PC-3 (cell line): ENCODE results near the gene EXD3. TPM values are rescaled to one million over a fixed set of nuclear protein-coding genes. Genes with fewer than 3 reads are reported as not detected.
A peak's percentile ranks its signal among the peaks of the same experiment; 100 is the strongest.
"Not testable (repeated sequence)": the region's sequence is repeated elsewhere in the genome, so short reads cannot be mapped to it uniquely, and the experiment has no call there.

Source experiments
- ATAC-seq: fragments of 200-7000 bp; cut with Tn5 transposase; 2 replicates; pipeline ENCODE4 v1.9.1; 2020; ENCODE audit warnings: mild to moderate bottlenecking, moderate library complexity
- BruUV-seq: library from RNA; stranded (reverse); fragments of 400-500 nt; replicated peaks from 2 replicates; lab custom pipeline; 2021; lab: Mats Ljungman, UMichigan
- CTCF ChIA-PET: fragments of 300-600 bp; sonication (Branson Sonifier 250); formaldehyde crosslinking; loops from one replicate; lab custom pipeline; 2022; ENCODE audit warnings: antibody characterized with exemption; lab: Charles Lee
- POLR2A ChIA-PET: fragments of 300-600 bp; sonication (Branson Sonifier 250); formaldehyde crosslinking; loops from one replicate; lab custom pipeline; 2022; ENCODE audit warnings: antibody characterized with exemption; ENCODE audit not compliant: unreplicated experiment; lab: Charles Lee
- DNase-seq: peaks from one replicate; pipeline ENCODE4 v3.0.0-alpha.2; 2015
- H2AFZ ChIP-seq: fragments of 300-600 bp; sonication (generic); 2 replicates; pipeline ENCODE4 v1.6.0; 2016; ENCODE audit warnings: antibody characterized with exemption, low read length
- H3F3A ChIP-seq: fragments of 300-600 bp; sonication (generic); one replicate; pipeline ENCODE4 v1.6.0; 2017; ENCODE audit warnings: antibody characterized with exemption, low read length, control low read depth, mild to moderate bottlenecking; ENCODE audit not compliant: unreplicated experiment
- H3K27ac ChIP-seq: fragments of 300-600 bp; sonication (generic); 2 replicates; pipeline ENCODE4 v1.5.1; 2016; ENCODE audit warnings: mild to moderate bottlenecking, low read length
- H3K27me3 ChIP-seq: fragments of 300-600 bp; sonication (generic); 2 replicates; pipeline ENCODE4 v1.6.1; 2016; ENCODE audit warnings: low read length, mixed read lengths
- H3K36me3 ChIP-seq: fragments of 300-600 bp; sonication (generic); 2 replicates; pipeline ENCODE4 v1.6.1; 2016; ENCODE audit warnings: low read depth, mixed run types, low read length, mixed read lengths
- H3K4me1 ChIP-seq: fragments of 300-600 bp; sonication (generic); 2 replicates; pipeline ENCODE4 v1.5.1; 2016; ENCODE audit warnings: low read length; ENCODE audit not compliant: insufficient read depth
- H3K4me2 ChIP-seq: fragments of 300-600 bp; sonication (generic); 2 replicates; pipeline ENCODE4 v1.6.0; 2016; ENCODE audit warnings: low read length
- H3K4me3 ChIP-seq: fragments of 300-600 bp; sonication (generic); 2 replicates; pipeline ENCODE4 v1.5.1; 2016; ENCODE audit warnings: mild to moderate bottlenecking, low read length, mixed read lengths
- H3K79me2 ChIP-seq: fragments of 300-600 bp; sonication (generic); 2 replicates; pipeline ENCODE4 v1.6.1; 2017; ENCODE audit warnings: low read length, mixed read lengths
- H3K9ac ChIP-seq: fragments of 300-600 bp; sonication (generic); 2 replicates; pipeline ENCODE4 v1.6.0; 2016; ENCODE audit warnings: mild to moderate bottlenecking, low read length
- H3K9me2 ChIP-seq: fragments of 300-600 bp; sonication (generic); replicated peaks from 2 replicates; pipeline ENCODE4 v1.6.1; 2016; ENCODE audit warnings: mixed run types, low read length, mixed read lengths
- H3K9me3 ChIP-seq: fragments of 300-600 bp; sonication (generic); 2 replicates; pipeline ENCODE4 v1.6.1; 2016; ENCODE audit warnings: low read length, mixed read lengths
- H4K20me1 ChIP-seq: fragments of 300-600 bp; sonication (generic); 2 replicates; pipeline ENCODE4 v1.6.1; 2016; ENCODE audit warnings: low read length, mixed read lengths
- EZH2 ChIP-seq: fragments of 300-600 bp; sonication (generic); IDR thresholded peaks from one replicate; pipeline ENCODE4 v1.6.1; 2017; ENCODE audit warnings: antibody characterized with exemption, mild to moderate bottlenecking, low read length; ENCODE audit not compliant: unreplicated experiment
- EZH2phosphoT487 ChIP-seq: fragments of 300-600 bp; sonication (generic); IDR thresholded peaks from 2 replicates; pipeline ENCODE4 v1.6.1; 2018; ENCODE audit warnings: mild to moderate bottlenecking, antibody characterized with exemption, low read length, borderline replicate concordance
- intact Hi-C: fragments of 100-400 bp; cut with micrococcal nuclease; formaldehyde crosslinking; loops from 2 replicates; pipeline ENCODE4 v1.9.0; 2023
- total RNA-seq: library from RNA; depleted of rRNA; stranded (reverse); fragments of >200 nt; gene quantifications from 2 replicates; pipeline ENCODE4 v1.2.3, GENCODE V29; 2014
- TF ChIP-seq, protein P1 (sequence below): fragments of 300-600 bp; sonication (generic); conservative IDR thresholded peaks from 2 replicates; pipeline ENCODE4 v1.5.1; 2017; ENCODE audit warnings: antibody characterized with exemption, low read depth, mild to moderate bottlenecking, low read length

EXD3 gene
- total RNA-seq, 1 experiment from 2014 or later, result 1.9 TPM

DNA sequence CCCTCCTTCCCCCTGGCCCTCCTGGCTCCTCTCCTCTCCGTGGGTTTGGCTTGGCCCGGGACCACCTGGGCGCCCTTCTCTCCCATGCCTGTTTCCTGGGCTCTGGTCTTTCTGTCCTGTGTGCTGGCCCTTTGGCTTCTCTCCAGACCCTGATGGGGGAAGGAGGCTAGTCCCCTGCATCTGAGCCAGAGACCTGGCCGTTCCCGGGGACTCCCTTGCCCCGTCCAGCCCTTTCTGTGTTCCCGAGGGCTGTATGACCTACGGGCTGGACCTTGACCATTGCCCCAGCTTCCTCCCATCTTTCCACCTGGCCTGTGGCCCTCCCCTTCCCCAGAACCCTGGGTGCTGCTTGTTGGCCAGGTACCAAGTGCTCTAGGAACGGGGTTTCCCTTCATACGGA is 159.5 kb downstream of the EXD3 start:
- ChIA-PET CTCF (no interaction called here), POLR2A (no interaction called here)
- no peak for TF ChIP-seq EZH2phosphoT487
- no peak for TF ChIP-seq EZH2
- TF ChIP-seq, protein P1, sequence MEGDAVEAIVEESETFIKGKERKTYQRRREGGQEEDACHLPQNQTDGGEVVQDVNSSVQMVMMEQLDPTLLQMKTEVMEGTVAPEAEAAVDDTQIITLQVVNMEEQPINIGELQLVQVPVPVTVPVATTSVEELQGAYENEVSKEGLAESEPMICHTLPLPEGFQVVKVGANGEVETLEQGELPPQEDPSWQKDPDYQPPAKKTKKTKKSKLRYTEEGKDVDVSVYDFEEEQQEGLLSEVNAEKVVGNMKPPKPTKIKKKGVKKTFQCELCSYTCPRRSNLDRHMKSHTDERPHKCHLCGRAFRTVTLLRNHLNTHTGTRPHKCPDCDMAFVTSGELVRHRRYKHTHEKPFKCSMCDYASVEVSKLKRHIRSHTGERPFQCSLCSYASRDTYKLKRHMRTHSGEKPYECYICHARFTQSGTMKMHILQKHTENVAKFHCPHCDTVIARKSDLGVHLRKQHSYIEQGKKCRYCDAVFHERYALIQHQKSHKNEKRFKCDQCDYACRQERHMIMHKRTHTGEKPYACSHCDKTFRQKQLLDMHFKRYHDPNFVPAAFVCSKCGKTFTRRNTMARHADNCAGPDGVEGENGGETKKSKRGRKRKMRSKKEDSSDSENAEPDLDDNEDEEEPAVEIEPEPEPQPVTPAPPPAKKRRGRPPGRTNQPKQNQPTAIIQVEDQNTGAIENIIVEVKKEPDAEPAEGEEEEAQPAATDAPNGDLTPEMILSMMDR, result no peak
- H3K9me2 ChIP-seq, result no peaks in the 10 kb centered on the region
- no peak overlapping the region for H2AFZ ChIP-seq
- H3F3A ChIP-seq, result no peaks in the 10 kb centered on the region
- H3K9me3 ChIP-seq, result no peaks in the 10 kb centered on the region
- H3K9ac ChIP-seq, result no peak overlapping the region
- H3K36me3 ChIP-seq, result peaks cover 6% of the 10 kb centered on the region; the same call in 1 of the 2 replicates
- intact Hi-C loops, result no loop called here
- H3K79me2 ChIP-seq, result no peaks in the 10 kb centered on the region
- H3K27ac ChIP-seq, result no peak overlapping the region
- H4K20me1 ChIP-seq, result no peaks in the 10 kb centered on the region
- no TSS peak for BruUV-seq
- DNase-seq (no peak), ATAC-seq (no peak)
- H3K27me3 ChIP-seq, result no peaks in the 10 kb centered on the region
- H3K4me3 ChIP-seq, result no peak overlapping the region
- H3K4me2 ChIP-seq, result no peak overlapping the region
- H3K4me1 ChIP-seq, result no peaks in the 10 kb centered on the region

DNA sequence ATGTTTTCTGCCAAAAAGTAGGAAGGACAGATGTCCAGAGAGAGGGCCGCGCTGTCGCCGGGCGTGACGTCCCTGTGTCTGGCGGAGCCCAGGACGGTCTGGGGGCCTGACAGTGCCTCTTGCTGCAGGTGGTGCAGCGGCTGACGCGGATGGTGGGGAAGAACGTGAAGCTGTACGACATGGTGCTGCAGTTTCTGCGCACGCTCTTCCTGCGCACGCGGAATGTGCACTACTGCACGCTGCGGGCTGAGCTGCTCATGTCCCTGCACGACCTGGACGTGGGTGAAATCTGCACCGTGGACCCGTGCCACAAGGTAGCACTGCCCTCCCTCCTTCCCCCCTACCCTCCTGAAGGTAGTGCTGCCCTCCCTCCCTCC is 160.1 kb downstream of the EXD3 start:
- Histone ChIP-seq H3K9me2 (no peaks in the 10 kb centered on the region), H3K4me3 (no peak overlapping the region), H4K20me1 (no peaks in the 10 kb centered on the region), H3K27me3 (no peaks in the 10 kb centered on the region), H3K4me2 (no peak overlapping the region), H3K36me3 (peaks cover 6% of the 10 kb centered on the region; the same call in 1 of the 2 replicates), H3K4me1 (no peaks in the 10 kb centered on the region), H3K9me3 (no peaks in the 10 kb centered on the region), H3K27ac (no peak overlapping the region), H3K9ac (no peak overlapping the region), H3K79me2 (no peaks in the 10 kb centered on the region), H2AFZ (no peak overlapping the region), H3F3A (no peaks in the 10 kb centered on the region)
- DNase-seq, result no peak
- TF ChIP-seq EZH2phosphoT487, result no peak
- TF ChIP-seq, protein P1, result no peak
- TF ChIP-seq EZH2, result no peak
- no peak for ATAC-seq
- intact Hi-C loops, result no loop called here
- no TSS peak for BruUV-seq
- ChIA-PET CTCF (no interaction called here), POLR2A (no interaction called here)

DNA sequence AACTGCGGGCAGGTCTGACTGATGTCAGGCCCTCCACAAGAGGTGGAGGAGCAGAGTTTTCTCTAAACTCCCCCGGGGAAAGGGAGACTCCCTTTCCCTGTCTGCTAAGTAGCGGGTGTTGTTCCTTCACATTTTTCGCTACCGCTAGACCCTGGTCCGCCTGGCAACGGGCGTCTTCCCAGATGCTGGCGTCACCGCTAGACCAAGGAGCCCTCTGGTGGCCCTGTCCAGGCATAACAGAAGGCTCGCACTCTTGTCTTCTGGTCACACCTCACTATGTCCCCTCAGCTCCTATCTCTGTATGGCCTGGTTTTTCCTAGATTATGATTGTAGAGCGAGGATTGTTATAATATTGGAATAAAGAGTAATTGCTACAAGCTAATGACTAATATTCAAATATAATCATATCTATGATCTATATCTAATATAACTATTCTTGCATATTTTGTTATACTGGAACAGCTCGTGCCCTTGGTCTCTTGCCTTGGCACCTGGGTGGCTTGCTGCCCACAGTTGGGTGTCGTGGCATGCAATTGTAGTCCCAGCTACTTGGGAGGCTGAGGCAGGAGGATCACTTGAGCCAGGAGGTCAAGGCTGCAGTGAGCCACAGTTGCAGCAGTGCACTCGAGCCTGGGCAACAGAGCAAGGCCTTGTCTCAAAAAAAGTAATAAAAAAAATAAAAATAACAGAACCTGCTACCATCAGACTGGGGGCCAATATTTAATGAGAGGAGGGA is 160.6 kb downstream of the EXD3 start:
- H3F3A ChIP-seq, H3K9me2 ChIP-seq, DNase-seq, CTCF ChIA-PET, intact Hi-C loops, H2AFZ ChIP-seq, H3K79me2 ChIP-seq, H3K27me3 ChIP-seq, H3K36me3 ChIP-seq, POLR2A ChIA-PET, H3K27ac ChIP-seq, H3K4me1 ChIP-seq, H3K9ac ChIP-seq, H3K4me3 ChIP-seq, H4K20me1 ChIP-seq, H3K9me3 ChIP-seq, ATAC-seq, BruUV-seq, H3K4me2 ChIP-seq: not testable (repeated sequence)
- TF ChIP-seq, protein P1, result peak; percentile 37; the same call in 1 of the 2 replicates
